ENCODE results near the gene ATP10D. TPM values are rescaled to one million over a fixed set of nuclear protein-coding genes. Genes with fewer than 3 reads are reported as not detected.

Gene ATP10D
- total RNA-seq, 2 experiments from 2014 or later: 11.7 to 20.2 TPM

DNA sequence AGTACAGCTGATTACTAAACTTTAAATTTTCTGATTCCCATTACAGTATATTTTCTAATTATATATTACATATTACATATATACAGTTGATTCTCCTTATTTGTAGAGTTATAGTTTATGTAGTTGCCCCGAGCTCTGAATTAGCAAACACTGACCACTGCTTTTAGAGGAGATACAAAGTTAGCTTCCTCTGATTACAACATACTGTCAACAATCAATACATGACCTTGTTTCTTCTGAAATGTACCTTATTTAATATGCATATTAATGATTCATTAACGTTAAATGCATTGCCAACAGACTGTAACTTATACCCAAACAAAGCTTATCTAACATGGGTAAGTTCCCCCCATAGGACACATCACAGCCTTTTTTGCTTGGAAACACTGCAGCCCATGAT is 81.5 kb downstream of the ATP10D start:
- no peaks in the 10 kb centered on the region for H3K9me2 ChIP-seq (ENCODE audit: insufficient read depth, low read length)
- no TSS peak for BruUV-seq (replicated peaks)
- ChIA-PET CTCF (ENCODE audit: unreplicated experiment) (interaction anchor here (0.5 kb wide), 1 partner anchor 295 kb away, joined by 4 read pairs; no protein-coding TSS in a partner anchor), POLR2A (interaction anchor here (0.5 to 0.6 kb wide), 3 partner anchors 9 to 1128 kb away, joined by 3 read pairs; no protein-coding TSS in a partner anchor)
- no peaks in the 10 kb centered on the region for H4K20me1 ChIP-seq (ENCODE audit: insufficient read depth, low read length)
- H3K79me2 ChIP-seq (ENCODE audit: insufficient read depth, low read depth, low read length): no peaks in the 10 kb centered on the region
- H3K9me3 ChIP-seq (ENCODE audit: low read length): no peaks in the 10 kb centered on the region
- no peaks in the 10 kb centered on the region for H3K36me3 ChIP-seq (ENCODE audit: insufficient read depth, low read length)
- intact Hi-C loops (cut with micrococcal nuclease; ENCODE audit: unreplicated experiment): loop anchor here (10.0 kb wide), 1 partner anchor 162 kb away; no protein-coding TSS in a partner anchor
- H3K27ac ChIP-seq (ENCODE audit: low read depth, low read length, poor library complexity, severe bottlenecking): no peak overlapping the region
- H3K4me3 ChIP-seq (ENCODE audit: low read depth, low read length, poor library complexity, severe bottlenecking): no peak overlapping the region
- no peaks in the 10 kb centered on the region for H3K4me1 ChIP-seq (ENCODE audit: insufficient read depth, low read length, poor library complexity, severe bottlenecking)
- H2AFZ ChIP-seq (ENCODE audit: low read length): no peak overlapping the region
- H3K4me2 ChIP-seq (ENCODE audit: low read length): no peak overlapping the region
- DNase-seq (ENCODE audit: low spot score): no peak
- TF ChIP-seq EZH2phosphoT487 (IDR thresholded peaks at IDR 0.05; ENCODE audit: borderline replicate concordance, low read depth, low read length): no peak
- TF ChIP-seq CTCF (conservative IDR thresholded peaks at IDR 0.05; ENCODE audit: low read length): no peak

DNA sequence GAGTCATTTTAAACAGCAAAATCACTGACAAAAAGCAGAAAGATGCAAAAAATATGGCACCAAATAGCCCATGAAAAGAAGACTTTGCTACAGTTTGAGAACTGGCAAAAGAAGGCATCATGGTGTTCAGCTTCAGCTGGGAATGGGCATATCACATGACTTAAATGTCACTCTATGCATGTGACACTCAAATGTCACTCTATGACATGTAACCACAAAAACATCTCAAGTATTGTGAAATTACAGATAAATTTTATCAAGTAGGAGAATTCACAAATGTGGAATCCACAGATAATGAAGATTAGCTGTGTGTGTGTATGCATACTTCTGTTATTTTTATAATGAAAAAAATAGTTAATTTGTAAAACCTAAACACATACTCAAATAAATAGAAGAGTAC is 81.9 kb downstream of the ATP10D start:
- Histone ChIP-seq H3K27ac (ENCODE audit: low read depth, low read length, poor library complexity, severe bottlenecking) (no peak overlapping the region), H3K9me2 (ENCODE audit: insufficient read depth, low read length) (no peaks in the 10 kb centered on the region), H4K20me1 (ENCODE audit: insufficient read depth, low read length) (no peaks in the 10 kb centered on the region), H3K4me1 (ENCODE audit: insufficient read depth, low read length, poor library complexity, severe bottlenecking) (no peaks in the 10 kb centered on the region), H3K36me3 (ENCODE audit: insufficient read depth, low read length) (no peaks in the 10 kb centered on the region), H3K79me2 (ENCODE audit: insufficient read depth, low read depth, low read length) (no peaks in the 10 kb centered on the region), H3K4me3 (ENCODE audit: low read depth, low read length, poor library complexity, severe bottlenecking) (no peak overlapping the region), H3K9me3 (ENCODE audit: low read length) (no peaks in the 10 kb centered on the region), H2AFZ (ENCODE audit: low read length) (no peak overlapping the region), H3K4me2 (ENCODE audit: low read length) (no peak overlapping the region)
- intact Hi-C loops (cut with micrococcal nuclease; ENCODE audit: unreplicated experiment): loop anchor here (10.0 kb wide), 1 partner anchor 162 kb away; no protein-coding TSS in a partner anchor
- no TSS peak for BruUV-seq (replicated peaks)
- POLR2A ChIA-PET: interaction anchor here (0.5 to 0.6 kb wide), 3 partner anchors 9 to 1128 kb away, joined by 3 read pairs; no protein-coding TSS in a partner anchor
- CTCF ChIA-PET (ENCODE audit: unreplicated experiment): no interaction called here
- TF ChIP-seq EZH2phosphoT487 (IDR thresholded peaks at IDR 0.05; ENCODE audit: borderline replicate concordance, low read depth, low read length) (no peak), CTCF (conservative IDR thresholded peaks at IDR 0.05; ENCODE audit: low read length) (no peak)
- DNase-seq (ENCODE audit: low spot score): no peak

DNA sequence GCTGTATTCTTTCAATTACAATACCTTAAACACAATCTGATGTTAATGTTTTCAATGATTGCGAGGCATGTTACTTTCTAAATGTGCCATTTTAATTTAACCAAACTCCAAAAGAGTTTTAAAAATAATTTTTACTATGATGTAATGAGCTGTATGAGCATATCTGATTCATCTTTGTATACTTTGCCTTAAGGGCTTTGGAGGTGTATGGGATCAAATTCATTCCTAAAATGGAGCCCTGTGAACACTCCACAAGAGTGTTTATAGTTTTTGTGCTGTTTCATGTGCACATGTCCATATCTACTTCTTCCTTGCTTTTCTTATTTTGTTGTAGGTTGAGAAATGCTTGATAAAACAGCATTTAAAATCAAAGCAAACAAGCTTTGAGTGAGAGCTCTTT is 82.4 kb downstream of the ATP10D start:
- Histone ChIP-seq H3K79me2 (ENCODE audit: insufficient read depth, low read depth, low read length) (no peaks in the 10 kb centered on the region), H3K27ac (ENCODE audit: low read depth, low read length, poor library complexity, severe bottlenecking) (no peak overlapping the region), H3K9me3 (ENCODE audit: low read length) (no peaks in the 10 kb centered on the region), H3K9me2 (ENCODE audit: insufficient read depth, low read length) (no peaks in the 10 kb centered on the region), H3K4me1 (ENCODE audit: insufficient read depth, low read length, poor library complexity, severe bottlenecking) (no peaks in the 10 kb centered on the region), H2AFZ (ENCODE audit: low read length) (no peak overlapping the region), H3K36me3 (ENCODE audit: insufficient read depth, low read length) (no peaks in the 10 kb centered on the region), H3K4me2 (ENCODE audit: low read length) (no peak overlapping the region), H3K4me3 (ENCODE audit: low read depth, low read length, poor library complexity, severe bottlenecking) (no peak overlapping the region), H4K20me1 (ENCODE audit: insufficient read depth, low read length) (no peaks in the 10 kb centered on the region)
- no peak for DNase-seq (ENCODE audit: low spot score)
- POLR2A ChIA-PET: interaction anchor here (0.5 to 0.6 kb wide), 2 partner anchors 44 to 732 kb away, joined by 3 read pairs; no protein-coding TSS in a partner anchor
- intact Hi-C loops (cut with micrococcal nuclease; ENCODE audit: unreplicated experiment): loop anchor here (10.0 kb wide), 1 partner anchor 163 kb away; no protein-coding TSS in a partner anchor
- CTCF ChIA-PET (ENCODE audit: unreplicated experiment): no interaction called here
- TF ChIP-seq CTCF (conservative IDR thresholded peaks at IDR 0.05; ENCODE audit: low read length) (no peak), EZH2phosphoT487 (IDR thresholded peaks at IDR 0.05; ENCODE audit: borderline replicate concordance, low read depth, low read length) (no peak)
- BruUV-seq (replicated peaks): no TSS peak
